CD4-positive, alpha-beta T cell (primary cell): ENCODE measurements around the gene CNR2. TPM values are rescaled to one million over a fixed set of nuclear protein-coding genes. Genes with fewer than 3 reads are reported as not detected.
"Not testable (repeated sequence)": the region's sequence is repeated elsewhere in the genome, so short reads cannot be mapped to it uniquely, and the experiment has no call there.

Source experiments
- ATAC-seq: fragments of 200-7000 bp; cut with Tn5 transposase; one replicate; pipeline ENCODE4 v1.10.0; 2022; ENCODE audit warnings: mild to moderate bottlenecking; ENCODE audit not compliant: poor library complexity
- CTCF ChIA-PET: fragments of 350-600 bp; sonication (Branson Sonifier 250); formaldehyde crosslinking; loops from one replicate; lab custom pipeline; 2021; ENCODE audit warnings: antibody characterized with exemption, inconsistent platforms; lab: Charles Lee
- POLR2A ChIA-PET: fragments of 350-600 bp; sonication (Branson Sonifier 250); formaldehyde crosslinking; loops from one replicate; lab custom pipeline; 2021; ENCODE audit warnings: antibody characterized with exemption, inconsistent platforms; lab: Charles Lee
- DNase-seq, 14 experiments: peaks; one replicate each; pipeline ENCODE4 v3.0.0-alpha.2; 2013 to 2020; ENCODE audit warnings: mixed read lengths in 2 of 14
- H3K27ac ChIP-seq, 2 donors: one replicate each; pipeline versions ENCODE4 v1.5.1 to v1.7.0; 2013; ENCODE audit warnings: low read length in 2 of 2, low read depth in 1 of 2, mild to moderate bottlenecking in 1 of 2
- H3K27me3 ChIP-seq, 2 experiments: 1 replicate in 1 of 2; 2 replicates in 1 of 2; pipeline versions ENCODE4 v1.6.1 to v1.7.0; 2013; ENCODE audit warnings: low read length in 2 of 2, control low read depth in 1 of 2, mild to moderate bottlenecking in 1 of 2, moderate library complexity in 1 of 2; ENCODE audit not compliant: insufficient read depth in 2 of 2, control insufficient read depth in 1 of 2
- H3K36me3 ChIP-seq: one replicate; pipeline ENCODE4 v1.6.1; 2013; ENCODE audit warnings: low read length, control low read depth; ENCODE audit not compliant: insufficient read depth
- H3K4me1 ChIP-seq: one replicate; pipeline ENCODE4 v1.6.1; 2013; ENCODE audit warnings: low read length, control low read depth; ENCODE audit not compliant: insufficient read depth
- H3K4me3 ChIP-seq: one replicate; pipeline ENCODE4 v1.5.1; 2013; ENCODE audit warnings: mild to moderate bottlenecking, low read length, moderate library complexity
- H3K9me3 ChIP-seq, 2 experiments: 1 replicate in 1 of 2; 2 replicates in 1 of 2; pipeline versions ENCODE4 v1.6.1 to v1.7.0; 2013; ENCODE audit warnings: low read length in 2 of 2, mild to moderate bottlenecking in 2 of 2, control low read depth in 1 of 2, moderate library complexity in 1 of 2; ENCODE audit not compliant: control insufficient read depth in 1 of 2, insufficient read depth in 1 of 2
- H3K27ac Mint-ChIP-seq: one replicate; pipeline ENCODE4 v1.8.0; 2020; ENCODE audit warnings: mixed read lengths
- H3K27me3 Mint-ChIP-seq: one replicate; pipeline ENCODE4 v1.8.0; 2021; ENCODE audit warnings: mixed read lengths
- H3K36me3 Mint-ChIP-seq: one replicate; pipeline ENCODE4 v1.8.0; 2021; ENCODE audit warnings: low read depth, mixed read lengths
- H3K4me1 Mint-ChIP-seq: one replicate; pipeline ENCODE4 v1.8.0; 2021; ENCODE audit warnings: low read depth, mixed read lengths
- H3K4me3 Mint-ChIP-seq: one replicate; pipeline ENCODE4 v1.8.0; 2020; ENCODE audit warnings: mild to moderate bottlenecking, mixed read lengths
- H3K9me3 Mint-ChIP-seq: one replicate; pipeline ENCODE4 v1.8.0; 2020; ENCODE audit warnings: mixed read lengths
- CTCF ChIP-seq: fragments of 200-600 bp; IDR thresholded peaks from one replicate; pipeline ENCODE4 v1.8.0; 2022; ENCODE audit warnings: antibody characterized with exemption, mild to moderate bottlenecking
- intact Hi-C, 2 experiments: fragments of 100-400 bp; cut with DNase I in 1 of 2; cut with micrococcal nuclease in 1 of 2; formaldehyde crosslinking; loops; one replicate each; pipeline versions ENCODE4 v1.15.1 to v1.9.0; 2023 to 2025; cut with DNase I, micrococcal nuclease
- total RNA-seq, 174 experiments: library from RNA in 2 of 174; stranded (reverse) in 2 of 174; gene quantifications; one replicate each; pipeline ENCODE4 v1.2.3 and lab custom pipeline; 2021 to 2026

CNR2 gene
- total RNA-seq, 2 experiments from 2014 or later: 0.05 TPM; not detected in 1

DNA sequence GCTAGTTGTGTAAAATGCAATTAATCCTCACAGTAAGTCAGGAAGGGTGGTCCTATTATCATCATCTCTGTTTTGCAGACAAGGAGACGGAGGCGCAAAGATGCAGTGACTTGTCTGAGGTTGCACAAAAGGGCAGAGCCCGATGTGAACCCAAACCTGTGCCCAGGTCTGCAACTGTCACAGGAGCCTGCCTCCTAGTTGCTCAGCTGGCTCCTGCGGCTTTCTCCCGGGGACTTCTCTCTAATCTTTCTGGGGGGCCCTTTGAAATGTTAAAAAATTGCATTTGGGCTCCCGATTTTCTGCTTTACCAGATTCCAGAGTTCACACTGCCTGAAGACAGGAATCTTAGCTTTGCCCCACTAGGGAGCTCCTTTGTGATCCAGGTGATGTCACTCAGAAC lies 9.4 kb downstream of the CNR2 start:
- H3K4me3 Mint-ChIP-seq: no peak overlapping the region
- ChIA-PET CTCF (interaction anchor here (0.6 kb wide), 1 partner anchor 57 kb away, joined by 3 read pairs; no protein-coding TSS in a partner anchor), POLR2A (no interaction called here)
- TF ChIP-seq CTCF: no peak
- H3K4me1 ChIP-seq: peaks cover 4% of the 10 kb centered on the region
- H3K4me1 Mint-ChIP-seq: no peaks in the 10 kb centered on the region
- intact Hi-C loops: no loop called here
- no peak overlapping the region for H3K27ac ChIP-seq
- H3K27me3 ChIP-seq: peaks cover 7% of the 10 kb centered on the region in 2 experiments
- H3K36me3 Mint-ChIP-seq: no peaks in the 10 kb centered on the region
- DNase-seq (no peak), ATAC-seq (no peak)
- no peaks in the 10 kb centered on the region for H3K9me3 ChIP-seq
- peaks cover 51% of the 10 kb centered on the region for H3K27me3 Mint-ChIP-seq
- H3K9me3 Mint-ChIP-seq: no peaks in the 10 kb centered on the region
- no peak overlapping the region for H3K4me3 ChIP-seq
- no peak overlapping the region for H3K27ac Mint-ChIP-seq
- no peaks in the 10 kb centered on the region for H3K36me3 ChIP-seq

DNA sequence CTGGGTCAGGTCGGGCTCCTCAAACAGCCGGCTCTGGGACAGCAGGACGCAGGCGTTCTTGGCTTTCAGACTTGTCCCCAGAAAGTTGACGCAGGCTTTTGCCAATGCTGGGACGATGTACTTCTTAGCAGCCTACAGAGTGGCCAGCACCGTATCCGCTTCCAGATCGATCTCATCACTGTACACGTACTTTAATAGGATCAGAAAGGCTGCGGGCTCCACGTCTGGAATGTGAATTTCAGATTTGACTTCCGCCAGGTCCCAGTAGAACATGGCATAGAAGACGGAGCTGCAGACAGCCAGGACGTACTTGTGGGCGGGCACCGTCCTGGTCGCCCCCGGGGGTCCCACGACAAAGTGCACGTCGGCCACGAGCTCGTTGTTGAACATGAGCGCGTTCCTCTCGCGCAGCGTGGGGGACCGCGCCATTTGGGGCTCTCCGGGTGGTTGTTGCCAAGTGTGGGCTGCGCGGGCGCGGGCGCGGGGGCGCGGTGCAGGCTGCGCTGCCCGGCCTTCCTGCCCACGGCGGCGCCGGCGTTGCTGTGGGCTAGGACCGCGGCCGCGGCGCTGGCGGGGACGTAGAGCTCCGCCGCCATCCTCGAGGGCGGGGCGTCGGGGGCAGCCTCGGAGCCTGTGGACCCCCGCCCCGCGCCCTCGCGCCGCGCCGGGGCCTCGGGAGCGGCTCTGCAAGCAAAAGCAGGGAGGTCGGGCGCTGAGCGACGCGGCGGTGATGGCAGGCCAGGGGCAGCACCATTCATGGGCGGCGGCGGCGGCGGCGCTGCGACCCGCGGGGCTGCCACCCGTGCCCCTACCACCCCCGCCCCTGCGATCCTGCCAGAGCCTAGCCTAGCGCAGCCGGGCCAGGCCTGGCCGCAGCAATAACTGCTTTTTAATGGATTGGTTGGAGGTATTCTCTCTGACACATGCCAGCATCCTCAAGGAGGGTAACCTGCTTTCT lies 10.6 kb downstream of the CNR2 start:
- ChIA-PET CTCF (no interaction called here), POLR2A (no interaction called here)
- H3K36me3 ChIP-seq: no peaks in the 10 kb centered on the region
- Mint-ChIP-seq H3K9me3 (no peaks in the 10 kb centered on the region), H3K27me3 (peaks cover 48% of the 10 kb centered on the region), H3K4me1 (no peaks in the 10 kb centered on the region), H3K4me3 (no peak overlapping the region), H3K27ac (no peak overlapping the region), H3K36me3 (no peaks in the 10 kb centered on the region)
- no peak for DNase-seq
- no peak for ATAC-seq
- peaks cover 7% of the 10 kb centered on the region in 2 experiments for H3K27me3 ChIP-seq
- no peak for TF ChIP-seq CTCF
- H3K9me3 ChIP-seq: no peaks in the 10 kb centered on the region
- no peak overlapping the region for H3K4me3 ChIP-seq
- intact Hi-C loops: no loop called here
- no peak overlapping the region for H3K27ac ChIP-seq
- no peaks in the 10 kb centered on the region for H3K4me1 ChIP-seq

- H3K27me3 Mint-ChIP-seq: peaks cover 35% of the 10 kb centered on the region
- ATAC-seq: not testable (repeated sequence)
Measured at GRCh38 chr1:23900017-23900416, 13.1 kb downstream of the CNR2 start.

More at GRCh38 chr1:23900017-23900416, 13.1 kb downstream of the CNR2 start:
- intact Hi-C loops, DNase-seq, POLR2A ChIA-PET, H3K4me3 Mint-ChIP-seq, H3K36me3 Mint-ChIP-seq, H3K4me3 ChIP-seq, H3K27ac Mint-ChIP-seq, H3K9me3 ChIP-seq, H3K27ac ChIP-seq, H3K9me3 Mint-ChIP-seq, H3K36me3 ChIP-seq, H3K27me3 ChIP-seq, CTCF ChIA-PET: not testable (repeated sequence)
- H3K4me1 Mint-ChIP-seq: peaks cover 13% of the 10 kb centered on the region
- peaks cover 11% of the 10 kb centered on the region for H3K4me1 ChIP-seq
